Kidney glomerular epithelial cell (primary cell): Measurements from ENCODE around the gene PNMA8C.
"Not testable (repeated sequence)": the region's sequence is repeated elsewhere in the genome, so short reads cannot be mapped to it uniquely, and the experiment has no call there.

Source experiments
- DNase-seq: peaks from one replicate; lab custom pipeline; 2025; lab: John Stamatoyannopoulos, UW

Gene PNMA8C

GRCh38 chr19:46411925-46412649 lies 16.6 kb downstream of the PNMA8C start:
- no peak for DNase-seq

- DNase-seq, result no peak
These were observed 17.4 kb downstream of the PNMA8C start for GRCh38 chr19:46411088-46411924.

GRCh38 chr19:46410205-46411087 lies 18.3 kb downstream of the PNMA8C start:
- DNase-seq, result no peak

DNA sequence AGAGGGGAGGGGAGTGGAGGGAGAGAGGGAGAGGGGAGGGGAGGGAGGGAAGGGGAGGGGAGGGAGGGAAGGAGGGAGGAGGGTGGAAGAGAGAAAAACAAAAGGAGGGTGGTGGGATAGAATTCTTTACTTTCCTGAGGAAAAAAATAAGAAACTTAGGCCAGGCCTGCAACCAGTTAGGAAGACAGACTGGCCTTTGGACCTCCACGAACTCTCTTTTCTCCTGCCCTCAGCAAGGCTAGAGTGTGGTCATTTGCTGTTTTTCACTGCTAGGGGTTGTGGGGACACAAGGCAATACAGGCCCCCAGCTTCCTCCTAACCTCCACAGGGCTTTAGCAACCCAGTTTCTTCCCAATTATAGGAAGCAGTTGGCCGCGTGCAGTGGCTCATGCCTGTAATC lies 19.5 kb downstream of the PNMA8C start:
- no peak for DNase-seq

DNA sequence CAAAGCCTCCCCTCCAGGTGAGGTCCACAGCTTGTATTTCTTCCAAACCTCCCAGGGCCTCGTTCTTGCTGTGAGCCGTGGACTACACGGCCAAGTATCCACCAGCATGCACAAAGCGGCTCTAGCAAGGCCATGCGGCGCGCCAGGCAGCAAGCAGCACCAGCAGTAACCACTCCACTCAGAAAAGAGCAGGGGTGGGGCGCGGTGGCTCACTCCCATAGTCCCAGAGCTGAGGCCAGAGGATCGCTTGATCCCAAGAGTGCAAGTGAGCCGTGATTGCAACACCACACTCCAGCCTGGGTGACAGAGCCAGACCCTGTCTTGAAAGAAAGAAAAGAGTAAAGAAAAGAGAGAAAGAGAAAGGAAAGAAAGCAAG lies 20.1 kb downstream of the PNMA8C start:
- DNase-seq, result no peak

DNA sequence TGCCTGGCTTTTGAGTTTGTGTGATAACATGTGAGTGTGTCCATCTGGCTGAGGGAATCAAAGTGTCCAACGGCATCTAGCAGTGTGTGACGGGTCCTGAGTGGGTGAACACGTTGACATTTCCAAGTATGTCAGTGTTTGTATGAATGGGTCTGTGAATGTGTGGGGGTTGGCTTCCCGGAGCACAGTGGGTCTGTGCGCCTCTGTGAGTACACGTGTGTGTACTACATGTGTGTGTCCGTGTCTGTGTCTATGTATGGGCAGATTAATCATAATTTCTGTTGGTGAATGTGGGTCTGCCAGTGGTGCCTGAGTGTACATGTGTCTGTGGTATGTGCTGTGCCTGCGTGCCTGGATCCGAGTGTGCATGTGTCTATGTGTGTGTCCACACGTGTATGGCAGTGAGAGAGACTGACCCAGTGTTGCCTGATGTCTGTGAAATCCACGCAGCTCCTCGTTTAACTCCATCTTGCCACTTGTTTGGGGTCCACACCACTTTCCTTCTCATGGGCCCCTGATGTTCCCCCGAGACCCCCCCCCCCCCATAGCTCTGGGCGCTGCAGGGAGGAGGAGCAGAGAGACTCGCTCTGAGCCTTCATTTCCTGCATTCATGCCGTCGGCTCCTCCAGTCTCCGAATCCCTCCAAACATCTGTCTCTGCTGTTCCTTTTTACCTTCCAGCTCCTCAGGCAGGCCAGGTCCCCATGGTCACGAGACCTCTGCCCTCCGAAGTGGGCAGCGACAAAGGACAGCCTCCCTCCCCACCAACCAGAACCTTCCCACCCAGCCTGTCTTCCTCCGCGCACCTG lies 20.7 kb downstream of the PNMA8C start:
- DNase-seq, result no peak

- no peak for DNase-seq
These were observed 21.8 kb downstream of the PNMA8C start for GRCh38 chr19:46406976-46407375.

- no peak for DNase-seq
These were observed 23.8 kb downstream of the PNMA8C start for GRCh38 chr19:46404753-46405468.

- DNase-seq, result no peak
These were observed 24.5 kb downstream of the PNMA8C start for GRCh38 chr19:46404055-46404752.

GRCh38 chr19:46402725-46403124 lies 26.0 kb downstream of the PNMA8C start:
- DNase-seq, result no peak

- not testable (repeated sequence) for DNase-seq
These were observed 30.8 kb downstream of the PNMA8C start for GRCh38 chr19:46397801-46398479.

GRCh38 chr19:46394402-46394797 lies 34.3 kb downstream of the PNMA8C start:
- DNase-seq, result no peak

DNA sequence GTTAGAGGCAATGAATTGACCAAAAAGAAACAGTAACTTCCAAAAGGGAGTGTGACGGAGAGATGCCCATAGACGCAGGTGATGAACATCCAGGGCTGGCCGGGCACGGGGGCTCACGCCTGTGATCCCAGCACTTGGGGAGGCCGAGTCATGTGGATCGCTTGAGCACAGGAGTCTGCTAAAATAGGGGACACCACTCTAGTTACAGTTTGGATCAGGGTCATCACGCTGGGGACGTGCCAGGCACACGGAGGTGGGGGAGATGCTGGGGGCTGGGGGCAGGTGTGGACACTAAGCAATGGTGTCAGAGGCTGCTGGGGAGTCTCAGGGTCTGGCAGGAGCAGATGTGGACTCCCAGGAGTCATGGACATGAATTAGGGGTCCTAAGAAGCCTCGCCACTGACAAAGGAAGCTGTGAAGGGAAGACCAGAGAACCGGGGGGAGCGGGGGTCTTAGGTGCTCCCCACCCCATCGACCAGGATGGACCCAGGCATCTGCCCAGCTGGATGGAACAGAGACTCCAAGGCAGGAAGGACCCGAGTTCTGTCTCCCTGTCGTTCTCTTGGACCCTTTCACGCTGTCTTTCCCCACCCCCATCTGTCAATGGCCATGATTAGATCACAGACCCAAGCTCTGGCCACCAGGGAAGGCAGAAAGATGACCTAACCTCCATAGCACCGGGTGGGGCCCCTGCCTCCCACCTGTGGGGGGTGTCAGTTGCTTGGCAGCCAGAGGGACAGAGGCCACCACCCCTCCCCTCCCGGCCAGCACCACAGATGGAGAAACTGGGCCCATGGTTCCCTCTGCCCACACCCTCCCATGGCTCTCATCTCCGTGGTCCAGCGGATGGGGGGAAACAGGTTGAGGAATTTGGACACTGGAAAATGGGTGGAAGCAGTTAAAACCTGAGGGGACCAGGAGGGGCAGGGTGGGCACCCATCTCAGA lies 35.0 kb downstream of the PNMA8C start:
- no peak for DNase-seq

- DNase-seq, result no peak
These were observed 35.9 kb downstream of the PNMA8C start for GRCh38 chr19:46392837-46393236.

DNA sequence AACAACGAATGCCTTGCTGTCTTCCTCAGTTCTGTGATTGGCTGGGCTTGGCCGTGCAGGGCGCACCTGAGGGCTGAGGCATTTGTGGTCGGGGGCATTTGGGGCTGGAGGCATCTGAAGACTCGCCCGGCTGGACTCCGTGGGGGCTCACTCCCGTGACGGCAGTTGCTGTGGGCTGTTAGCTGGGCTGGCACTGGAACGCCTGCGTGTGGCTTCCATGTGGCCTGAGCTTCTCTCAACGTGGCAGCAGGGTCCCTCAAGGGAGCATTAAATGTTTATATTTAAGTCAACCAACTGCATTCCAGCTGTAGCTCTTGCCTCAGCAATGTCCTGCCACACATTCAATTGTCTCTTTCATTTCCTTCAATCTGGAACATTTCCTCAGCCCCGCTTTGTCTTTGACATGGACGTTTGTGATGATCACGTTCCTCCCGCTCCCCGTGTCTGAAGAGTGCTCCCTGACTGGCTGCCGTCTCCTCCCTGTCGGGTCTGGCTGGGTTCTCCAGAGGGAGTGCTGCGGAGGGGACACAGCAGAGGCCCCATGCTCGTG lies 36.4 kb downstream of the PNMA8C start:
- no peak for DNase-seq

GRCh38 chr19:46391296-46392251 lies 37.2 kb downstream of the PNMA8C start:
- DNase-seq, result no peak

DNA sequence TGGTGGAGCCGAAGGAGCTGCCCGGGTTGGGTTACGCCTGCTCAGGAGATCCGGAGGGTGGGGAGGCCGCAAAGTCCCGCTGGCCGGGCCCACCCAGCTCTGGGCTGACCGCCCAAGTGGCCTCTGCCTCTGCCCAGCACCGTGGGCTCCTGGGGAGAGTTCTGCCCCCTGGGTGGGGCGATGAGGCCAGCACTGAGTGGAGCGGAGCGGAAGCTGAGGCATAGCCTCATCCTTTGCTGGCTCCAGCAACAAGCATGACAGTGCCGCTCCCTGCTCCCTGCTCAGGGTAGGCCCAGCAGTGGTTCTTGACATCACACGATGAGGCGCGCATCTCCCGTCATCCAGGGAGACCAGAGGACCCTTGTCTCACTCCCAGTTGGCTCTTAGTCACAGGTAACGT lies 37.9 kb downstream of the PNMA8C start:
- DNase-seq, result no peak
